Kidney (tissue), 14 donors: ENCODE data around the gene AKIRIN2. TPM values are rescaled to one million over a fixed set of nuclear protein-coding genes. Genes with fewer than 3 reads are reported as not detected.

Source experiments
- DNase-seq, 5 donors: peaks; one replicate each; pipeline ENCODE4 v3.0.0-alpha.2; 2013 to 2020
- FAIRE-seq: peaks from 2 replicates; lab custom pipeline; 2012; peaks lifted over from hg19 to GRCh38; lab: Jason Lieb, UNC
- H3K27ac ChIP-seq, 2 donors: one replicate each; pipeline ENCODE4 v1.7.0; 2013; ENCODE audit warnings: low read depth in 2 of 2, low read length in 2 of 2, inconsistent platforms in 1 of 2
- H3K27me3 ChIP-seq: one replicate; pipeline ENCODE4 v1.7.1; 2013; ENCODE audit warnings: low read length, inconsistent platforms; ENCODE audit not compliant: control insufficient read depth, insufficient read depth
- H3K36me3 ChIP-seq, 3 donors: one replicate each; pipeline versions ENCODE4 v1.7.0 to v1.7.1; 2013; ENCODE audit warnings: low read length in 3 of 3, control low read depth in 1 of 3, inconsistent platforms in 1 of 3; ENCODE audit not compliant: insufficient read depth in 3 of 3, control insufficient read depth in 2 of 3
- H3K4me1 ChIP-seq, 3 donors: one replicate each; pipeline versions ENCODE4 v1.7.0 to v1.7.1; 2013; ENCODE audit warnings: low read length in 3 of 3, inconsistent platforms in 1 of 3, low read depth in 1 of 3; ENCODE audit not compliant: control insufficient read depth in 2 of 3, insufficient read depth in 2 of 3
- H3K4me3 ChIP-seq, 3 donors: one replicate each; pipeline versions ENCODE4 v1.7.0 to v1.8.1; 2013; ENCODE audit warnings: low read length in 3 of 3, control low read depth in 1 of 3, inconsistent platforms in 1 of 3
- H3K9ac ChIP-seq, 3 donors: one replicate each; pipeline versions ENCODE4 v1.7.0 to v1.7.1; 2013; ENCODE audit warnings: low read length in 3 of 3, control low read depth in 1 of 3, inconsistent platforms in 1 of 3
- H3K9me3 ChIP-seq, 3 donors: one replicate each; pipeline versions ENCODE4 v1.7.0 to v1.7.1; 2013; ENCODE audit warnings: low read length in 3 of 3, control low read depth in 1 of 3, inconsistent platforms in 1 of 3; ENCODE audit not compliant: control insufficient read depth in 2 of 3, insufficient read depth in 1 of 3
- intact Hi-C: fragments of 100-400 bp; cut with DNase I; formaldehyde crosslinking; loops from one replicate; pipeline ENCODE4 v1.11.1; 2022
- polyA plus RNA-seq: library from polyadenylated mRNA; stranded (reverse); fragments of 350-450 nt; fragmentation: Illumina TruSeq; extraction: RNeasy Lipid Tissue Mini Kit (QIAGEN cat#74804); gene quantifications from one replicate; pipeline ENCODE4 v1.2.3, GENCODE V29; 2014; ENCODE audit warnings: low read depth, low replicate concordance; ENCODE audit not compliant: insufficient read depth
- total RNA-seq: library from RNA; stranded (reverse); fragmentation: NEBNext Ultra II Directional; extraction: Animal tissue kit (Norgen Biotek cat#: 25700); gene quantifications from one replicate; pipeline ENCODE4 v1.2.1, GENCODE V29; 2021
- TF ChIP-seq, protein P1 (sequence below): IDR thresholded peaks from 3 replicates; pipeline ENCODE4 v1.5.1; 2012; ENCODE audit warnings: mild to moderate bottlenecking, moderate library complexity, borderline replicate concordance; ENCODE audit not compliant: insufficient read depth; ENCODE audit errors: extremely low read depth
- donor health status: control.
- donor health status: control.
- donor health status: control.
- donor health status: control.
- donor health status: control.
- donor health status: DM: yes; HTN: yes; CAD: no.
- donor health status: Normal renal cell carcinoma (clear cell type).

Gene AKIRIN2
- total and polyA plus RNA-seq, 2 donors from 2014 or later = 26.0 to 43.4 TPM

DNA sequence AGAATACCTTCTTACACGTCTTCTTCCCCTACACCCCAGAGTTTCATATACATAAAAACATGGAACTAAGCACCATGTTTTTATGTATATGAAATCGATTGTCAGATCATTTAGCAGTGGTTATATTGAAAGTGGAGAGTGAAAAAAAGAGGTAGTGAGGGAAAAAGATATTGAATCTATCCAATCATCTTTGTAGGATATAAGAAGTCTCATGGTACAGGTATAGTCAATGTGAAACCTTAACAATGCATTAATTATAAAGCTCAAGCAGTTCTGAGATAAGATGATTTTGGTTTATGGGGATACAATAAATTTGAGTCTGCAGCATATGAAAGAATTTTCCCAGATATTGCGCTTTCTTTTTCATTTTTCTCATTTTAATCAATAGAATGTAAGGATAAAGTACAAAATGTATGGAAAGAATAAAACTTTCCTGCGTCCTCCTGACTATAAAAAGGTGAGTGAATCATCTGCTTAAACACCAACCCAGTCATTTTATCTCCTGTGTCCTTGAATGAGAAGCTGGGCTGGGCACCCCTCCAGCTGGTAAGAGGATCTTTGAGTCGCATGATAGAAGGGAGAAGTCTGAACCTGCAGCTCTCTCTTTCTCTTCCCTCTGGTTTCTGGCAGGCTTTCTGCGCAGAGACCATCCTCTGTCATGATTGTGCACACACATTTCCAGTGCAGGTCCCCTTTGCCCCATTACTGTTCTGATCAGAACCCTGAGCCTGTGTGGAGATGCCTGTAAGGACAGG lies 28.1 kb upstream of the AKIRIN2 start:
- FAIRE-seq = no peak
- H3K9ac ChIP-seq = no peak overlapping the region
- no peaks in the 10 kb centered on the region for H3K36me3 ChIP-seq

DNA sequence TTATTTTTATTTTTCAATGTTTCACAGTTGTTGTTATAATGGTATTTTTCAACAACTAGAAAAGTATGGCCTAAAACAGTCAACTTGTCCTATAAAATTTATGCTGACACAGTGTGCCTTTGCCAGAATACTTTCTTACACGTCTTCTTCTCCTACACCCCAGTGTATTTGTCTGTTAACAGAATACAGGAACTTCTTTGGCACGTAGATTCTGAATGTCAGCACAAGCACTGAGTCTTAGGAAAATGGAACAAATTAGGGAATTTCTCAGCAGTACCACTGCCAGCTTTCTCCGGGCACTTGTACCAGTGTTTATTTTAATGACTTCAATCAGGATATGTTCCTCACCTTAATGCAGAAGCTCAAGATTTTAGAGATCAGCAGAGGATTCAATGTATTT lies 26.7 kb upstream of the AKIRIN2 start:
- Histone ChIP-seq H3K4me1 (peaks cover 0 to 7% (median 6%) of the 10 kb centered on the region in 3 donors), H3K36me3 (no peaks in the 10 kb centered on the region), H3K4me3 (no peak overlapping the region), H3K27ac (no peak overlapping the region), H3K27me3 (no peaks in the 10 kb centered on the region), H3K9me3 (no peaks in the 10 kb centered on the region), H3K9ac (no peak overlapping the region)
- FAIRE-seq = no peak
- intact Hi-C loops = no loop called here
- TF ChIP-seq, protein P1, sequence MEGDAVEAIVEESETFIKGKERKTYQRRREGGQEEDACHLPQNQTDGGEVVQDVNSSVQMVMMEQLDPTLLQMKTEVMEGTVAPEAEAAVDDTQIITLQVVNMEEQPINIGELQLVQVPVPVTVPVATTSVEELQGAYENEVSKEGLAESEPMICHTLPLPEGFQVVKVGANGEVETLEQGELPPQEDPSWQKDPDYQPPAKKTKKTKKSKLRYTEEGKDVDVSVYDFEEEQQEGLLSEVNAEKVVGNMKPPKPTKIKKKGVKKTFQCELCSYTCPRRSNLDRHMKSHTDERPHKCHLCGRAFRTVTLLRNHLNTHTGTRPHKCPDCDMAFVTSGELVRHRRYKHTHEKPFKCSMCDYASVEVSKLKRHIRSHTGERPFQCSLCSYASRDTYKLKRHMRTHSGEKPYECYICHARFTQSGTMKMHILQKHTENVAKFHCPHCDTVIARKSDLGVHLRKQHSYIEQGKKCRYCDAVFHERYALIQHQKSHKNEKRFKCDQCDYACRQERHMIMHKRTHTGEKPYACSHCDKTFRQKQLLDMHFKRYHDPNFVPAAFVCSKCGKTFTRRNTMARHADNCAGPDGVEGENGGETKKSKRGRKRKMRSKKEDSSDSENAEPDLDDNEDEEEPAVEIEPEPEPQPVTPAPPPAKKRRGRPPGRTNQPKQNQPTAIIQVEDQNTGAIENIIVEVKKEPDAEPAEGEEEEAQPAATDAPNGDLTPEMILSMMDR = no peak
- no peak for DNase-seq

More for the DNA sequence above, 28.1 kb upstream of the AKIRIN2 start:
- intact Hi-C loops = no loop called here
- Histone ChIP-seq H3K27ac (no peak overlapping the region), H3K4me3 (no peak overlapping the region), H3K27me3 (no peaks in the 10 kb centered on the region), H3K9me3 (no peaks in the 10 kb centered on the region), H3K4me1 (peaks cover 0 to 12% (median 7%) of the 10 kb centered on the region in 3 donors)
- no peak for DNase-seq
- TF ChIP-seq, protein P1 = no peak

DNA sequence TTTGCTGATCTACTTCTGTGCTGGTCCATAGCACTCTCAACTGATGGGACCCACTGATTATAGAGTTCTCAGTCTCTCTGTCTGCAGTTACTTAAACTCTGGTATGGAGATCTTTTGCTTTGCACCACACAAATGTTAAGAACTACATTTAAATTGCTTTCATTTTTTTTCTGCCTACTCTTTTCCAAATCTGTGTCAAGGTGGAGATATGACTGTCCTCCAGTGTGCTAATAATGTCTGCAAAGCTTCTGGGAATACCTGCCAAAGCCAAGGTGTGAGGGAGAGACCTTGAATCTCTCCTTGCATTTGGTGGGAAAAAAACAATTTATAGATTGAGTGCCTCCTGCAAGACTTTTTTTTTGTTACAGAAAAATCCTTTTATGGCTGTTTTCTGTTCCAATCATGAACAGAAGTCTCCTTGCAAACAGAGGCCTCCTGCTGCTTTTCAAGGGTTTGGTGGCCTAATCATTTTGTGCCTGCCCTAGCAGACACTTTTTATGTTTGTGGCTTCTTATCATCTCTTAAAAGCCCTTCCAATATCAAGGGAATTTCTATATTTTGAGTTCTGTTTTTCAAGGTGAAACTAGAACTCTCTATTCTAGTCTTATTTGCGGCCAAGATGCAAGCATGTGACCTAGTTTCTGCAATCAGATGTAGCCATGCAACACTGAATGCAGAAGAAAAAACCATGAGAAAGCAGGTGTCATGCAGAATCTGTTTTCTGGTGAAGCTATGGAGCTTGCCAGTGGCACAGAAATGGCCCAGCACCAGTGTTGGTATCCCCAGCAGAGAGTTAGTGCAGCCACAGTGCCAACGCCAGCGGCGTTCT lies 23.2 kb upstream of the AKIRIN2 start:
- FAIRE-seq (no peak), DNase-seq (no peak)
- Histone ChIP-seq H3K9me3 (no peaks in the 10 kb centered on the region), H3K4me3 (no peak overlapping the region), H3K36me3 (no peaks in the 10 kb centered on the region), H3K27ac (no peak overlapping the region), H3K9ac (no peak overlapping the region), H3K4me1 (peaks cover 0 to 2% (median 0%) of the 10 kb centered on the region in 3 donors), H3K27me3 (no peaks in the 10 kb centered on the region)
- intact Hi-C loops = no loop called here
- TF ChIP-seq, protein P1 = no peak
